Measurements from ENCODE around the gene CDIPT. TPM values are rescaled to one million over a fixed set of nuclear protein-coding genes. Genes with fewer than 3 reads are reported as not detected.
"Not testable (repeated sequence)": the region's sequence is repeated elsewhere in the genome, so short reads cannot be mapped to it uniquely, and the experiment has no call there.

The CDIPT gene
- total RNA-seq, 4 donors from 2014 or later = 39.6 to 122 (median 91.2) TPM

DNA sequence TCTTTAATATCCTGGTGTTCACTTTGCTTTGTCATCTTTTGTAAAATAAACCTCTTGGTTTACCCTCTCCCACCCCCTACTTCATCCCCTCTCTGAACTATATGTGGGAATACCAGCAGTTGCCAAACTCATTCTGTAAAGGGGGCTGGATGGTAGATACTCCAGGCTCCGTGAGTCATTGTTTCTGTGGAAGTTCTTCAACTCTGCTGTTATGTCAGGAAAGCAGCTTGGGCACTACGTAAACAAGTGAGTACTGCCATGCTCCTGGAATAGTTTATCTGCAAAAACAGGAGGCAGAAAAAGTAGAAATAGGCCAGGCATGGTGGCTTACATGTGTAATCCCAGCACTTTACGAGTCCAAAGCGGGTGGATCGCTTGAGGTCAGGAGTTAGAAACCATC lies 25.2 kb downstream of the CDIPT start:
- DNase-seq = no peak
- peaks cover 0 to 97% (median 0%) of the 10 kb centered on the region in 3 donors for H3K36me3 ChIP-seq
- no peaks in the 10 kb centered on the region for H3K27me3 ChIP-seq
- no peak overlapping the region for H3K4me3 ChIP-seq
- no peak for TF ChIP-seq POLR2A (IDR thresholded peaks at IDR 0.05)
- TF ChIP-seq, protein P1, sequence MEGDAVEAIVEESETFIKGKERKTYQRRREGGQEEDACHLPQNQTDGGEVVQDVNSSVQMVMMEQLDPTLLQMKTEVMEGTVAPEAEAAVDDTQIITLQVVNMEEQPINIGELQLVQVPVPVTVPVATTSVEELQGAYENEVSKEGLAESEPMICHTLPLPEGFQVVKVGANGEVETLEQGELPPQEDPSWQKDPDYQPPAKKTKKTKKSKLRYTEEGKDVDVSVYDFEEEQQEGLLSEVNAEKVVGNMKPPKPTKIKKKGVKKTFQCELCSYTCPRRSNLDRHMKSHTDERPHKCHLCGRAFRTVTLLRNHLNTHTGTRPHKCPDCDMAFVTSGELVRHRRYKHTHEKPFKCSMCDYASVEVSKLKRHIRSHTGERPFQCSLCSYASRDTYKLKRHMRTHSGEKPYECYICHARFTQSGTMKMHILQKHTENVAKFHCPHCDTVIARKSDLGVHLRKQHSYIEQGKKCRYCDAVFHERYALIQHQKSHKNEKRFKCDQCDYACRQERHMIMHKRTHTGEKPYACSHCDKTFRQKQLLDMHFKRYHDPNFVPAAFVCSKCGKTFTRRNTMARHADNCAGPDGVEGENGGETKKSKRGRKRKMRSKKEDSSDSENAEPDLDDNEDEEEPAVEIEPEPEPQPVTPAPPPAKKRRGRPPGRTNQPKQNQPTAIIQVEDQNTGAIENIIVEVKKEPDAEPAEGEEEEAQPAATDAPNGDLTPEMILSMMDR (IDR thresholded peaks at IDR 0.05) = no peak
- no peaks in the 10 kb centered on the region for H3K4me1 ChIP-seq
- no peak overlapping the region for H3K27ac ChIP-seq
- no peaks in the 10 kb centered on the region for H3K9me3 ChIP-seq

DNA sequence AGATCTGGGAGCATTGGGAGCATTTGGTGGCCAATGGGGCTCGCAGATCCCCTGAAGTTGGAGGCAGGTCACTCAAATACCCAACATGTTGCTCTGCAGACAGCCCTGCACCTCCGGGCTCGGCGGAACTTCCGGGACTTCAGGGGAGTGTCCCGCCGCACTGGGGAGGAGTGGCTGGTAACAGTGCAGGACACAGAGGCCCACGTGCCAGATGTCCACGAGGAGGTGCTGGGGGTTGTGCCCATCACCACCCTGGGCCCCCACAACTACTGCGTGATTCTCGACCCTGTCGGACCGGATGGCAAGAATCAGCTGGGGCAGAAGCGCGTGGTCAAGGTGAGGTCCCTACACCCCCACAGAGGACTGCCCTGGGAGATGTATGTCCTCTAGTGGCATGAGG lies 26.4 kb downstream of the CDIPT start:
- no peak for DNase-seq
- TF ChIP-seq, protein P1 (IDR thresholded peaks at IDR 0.05) = no peak
- TF ChIP-seq POLR2A (IDR thresholded peaks at IDR 0.05) = no peak
- H3K36me3 ChIP-seq = peaks cover 0 to 97% (median 0%) of the 10 kb centered on the region in 3 donors
- H3K4me3 ChIP-seq = no peak overlapping the region
- H3K9me3 ChIP-seq = no peaks in the 10 kb centered on the region
- no peak overlapping the region for H3K27ac ChIP-seq
- H3K27me3 ChIP-seq = no peaks in the 10 kb centered on the region
- H3K4me1 ChIP-seq = no peaks in the 10 kb centered on the region

DNA sequence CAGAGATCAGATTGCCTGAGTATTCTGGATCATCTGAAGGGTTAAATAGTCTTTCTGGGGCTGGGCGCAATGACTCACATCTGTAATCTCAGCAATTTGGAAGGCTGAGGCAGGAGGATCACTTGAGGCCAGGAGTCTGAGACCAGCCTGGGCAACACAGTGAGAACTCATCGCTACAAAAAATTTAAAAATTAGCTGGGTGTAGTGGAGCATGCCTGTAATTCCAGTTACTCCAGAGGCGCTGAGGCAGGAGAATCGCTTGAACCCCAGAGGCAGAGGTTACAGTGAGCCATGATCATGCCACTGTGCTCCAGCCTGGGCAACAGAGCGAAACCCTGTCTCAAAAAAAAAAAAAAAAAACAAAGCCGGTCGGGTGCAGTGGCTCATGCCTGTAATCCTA lies 27.1 kb downstream of the CDIPT start:
- H3K9me3 ChIP-seq = no peaks in the 10 kb centered on the region
- peaks cover 0 to 97% (median 0%) of the 10 kb centered on the region in 3 donors for H3K36me3 ChIP-seq
- no peak for DNase-seq
- H3K27me3 ChIP-seq = no peaks in the 10 kb centered on the region
- H3K27ac ChIP-seq = no peak overlapping the region
- no peak overlapping the region for H3K4me3 ChIP-seq
- no peaks in the 10 kb centered on the region for H3K4me1 ChIP-seq
- no peak for TF ChIP-seq POLR2A (IDR thresholded peaks at IDR 0.05)
- TF ChIP-seq, protein P1 (IDR thresholded peaks at IDR 0.05) = no peak

DNA sequence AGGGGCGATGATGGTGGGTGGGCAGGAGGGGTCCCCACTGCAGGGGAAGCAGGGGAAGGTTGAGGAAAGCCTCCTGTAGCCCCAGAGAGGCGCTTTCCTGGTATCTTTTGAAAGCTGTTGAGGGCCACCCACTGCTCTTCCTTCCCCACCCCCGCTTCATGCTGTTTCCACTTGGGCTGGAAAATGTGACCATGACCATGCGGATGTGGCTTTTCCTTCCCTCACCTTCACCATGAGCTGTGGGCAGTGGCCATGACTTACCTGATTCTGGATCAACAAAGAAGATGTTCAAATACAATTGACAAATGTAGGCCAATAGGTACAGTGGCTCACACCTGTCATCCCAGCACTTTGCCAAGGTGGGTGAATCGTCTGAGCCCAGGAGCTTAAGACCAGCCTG lies 28.9 kb downstream of the CDIPT start:
- Histone ChIP-seq H3K27me3 (no peaks in the 10 kb centered on the region), H3K4me1 (peaks cover 0 to 12% (median 0%) of the 10 kb centered on the region in 4 donors), H3K4me3 (no peak overlapping the region), H3K27ac (no peak overlapping the region), H3K36me3 (peaks cover 0 to 88% (median 0%) of the 10 kb centered on the region in 3 donors), H3K9me3 (no peaks in the 10 kb centered on the region)
- no peak for TF ChIP-seq POLR2A (IDR thresholded peaks at IDR 0.05)
- TF ChIP-seq, protein P1 (IDR thresholded peaks at IDR 0.05) = no peak
- no peak for DNase-seq

DNA sequence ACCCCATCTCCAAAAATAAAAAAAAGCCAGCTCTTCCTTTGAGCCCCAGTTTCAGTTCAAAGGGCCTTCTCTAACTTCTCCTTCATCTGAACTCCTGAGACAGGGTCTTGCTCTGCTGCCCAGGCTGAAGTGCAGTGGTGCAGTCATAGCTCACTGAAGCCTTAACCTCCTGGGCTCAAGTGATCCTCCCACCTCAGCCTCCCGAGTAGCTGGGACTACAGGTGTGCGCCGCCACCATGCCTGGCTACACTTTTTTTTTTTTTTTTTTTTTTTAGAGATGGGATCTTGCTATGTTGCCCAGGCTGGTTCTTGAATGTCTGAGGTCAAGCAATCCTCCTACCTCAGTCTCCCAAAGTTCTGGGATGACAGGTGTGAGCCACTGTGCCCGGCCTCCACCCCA lies 29.8 kb downstream of the CDIPT start:
- H3K36me3 ChIP-seq = peaks cover 0 to 80% (median 0%) of the 10 kb centered on the region in 3 donors
- DNase-seq, H3K9me3 ChIP-seq, H3K27ac ChIP-seq, H3K27me3 ChIP-seq, H3K4me3 ChIP-seq: not testable (repeated sequence)
- peaks cover 0 to 15% (median 2%) of the 10 kb centered on the region in 4 donors for H3K4me1 ChIP-seq

DNA sequence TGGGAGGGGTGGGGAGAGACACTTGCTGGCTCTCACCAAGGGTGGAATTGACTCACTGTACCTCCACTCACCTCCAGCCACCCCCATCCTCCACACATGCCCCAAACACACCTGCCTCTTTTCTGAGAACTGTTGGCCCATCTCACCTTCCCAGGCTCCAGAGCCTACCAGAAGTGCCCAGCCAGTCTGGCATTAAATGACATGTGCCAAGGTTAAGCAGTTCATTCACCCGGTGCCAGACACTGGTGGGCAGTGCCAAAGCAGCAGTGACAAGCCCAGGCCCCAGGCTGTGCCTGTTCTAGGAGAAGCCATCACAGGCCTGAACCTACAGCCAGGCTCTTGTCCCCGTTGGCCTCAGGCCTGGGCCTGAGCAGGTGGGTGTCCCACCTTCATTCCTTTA lies 31.5 kb downstream of the CDIPT start:
- no peak for DNase-seq
- no peak overlapping the region for H3K4me3 ChIP-seq
- peaks cover 0 to 63% (median 0%) of the 10 kb centered on the region in 3 donors for H3K36me3 ChIP-seq
- TF ChIP-seq, protein P1 (IDR thresholded peaks at IDR 0.05) = no peak
- TF ChIP-seq POLR2A (IDR thresholded peaks at IDR 0.05) = no peak
- no peak overlapping the region for H3K27ac ChIP-seq
- no peaks in the 10 kb centered on the region for H3K27me3 ChIP-seq
- H3K4me1 ChIP-seq = peaks cover 0 to 32% (median 8%) of the 10 kb centered on the region in 4 donors
- no peaks in the 10 kb centered on the region for H3K9me3 ChIP-seq

Measured in Peyer's patch (tissue), 4 donors.